ENCODE measurements around the gene AHNAK.
"Not testable (repeated sequence)": the region's sequence is repeated elsewhere in the genome, so short reads cannot be mapped to it uniquely, and the experiment has no call there.

Gene AHNAK, protein sequence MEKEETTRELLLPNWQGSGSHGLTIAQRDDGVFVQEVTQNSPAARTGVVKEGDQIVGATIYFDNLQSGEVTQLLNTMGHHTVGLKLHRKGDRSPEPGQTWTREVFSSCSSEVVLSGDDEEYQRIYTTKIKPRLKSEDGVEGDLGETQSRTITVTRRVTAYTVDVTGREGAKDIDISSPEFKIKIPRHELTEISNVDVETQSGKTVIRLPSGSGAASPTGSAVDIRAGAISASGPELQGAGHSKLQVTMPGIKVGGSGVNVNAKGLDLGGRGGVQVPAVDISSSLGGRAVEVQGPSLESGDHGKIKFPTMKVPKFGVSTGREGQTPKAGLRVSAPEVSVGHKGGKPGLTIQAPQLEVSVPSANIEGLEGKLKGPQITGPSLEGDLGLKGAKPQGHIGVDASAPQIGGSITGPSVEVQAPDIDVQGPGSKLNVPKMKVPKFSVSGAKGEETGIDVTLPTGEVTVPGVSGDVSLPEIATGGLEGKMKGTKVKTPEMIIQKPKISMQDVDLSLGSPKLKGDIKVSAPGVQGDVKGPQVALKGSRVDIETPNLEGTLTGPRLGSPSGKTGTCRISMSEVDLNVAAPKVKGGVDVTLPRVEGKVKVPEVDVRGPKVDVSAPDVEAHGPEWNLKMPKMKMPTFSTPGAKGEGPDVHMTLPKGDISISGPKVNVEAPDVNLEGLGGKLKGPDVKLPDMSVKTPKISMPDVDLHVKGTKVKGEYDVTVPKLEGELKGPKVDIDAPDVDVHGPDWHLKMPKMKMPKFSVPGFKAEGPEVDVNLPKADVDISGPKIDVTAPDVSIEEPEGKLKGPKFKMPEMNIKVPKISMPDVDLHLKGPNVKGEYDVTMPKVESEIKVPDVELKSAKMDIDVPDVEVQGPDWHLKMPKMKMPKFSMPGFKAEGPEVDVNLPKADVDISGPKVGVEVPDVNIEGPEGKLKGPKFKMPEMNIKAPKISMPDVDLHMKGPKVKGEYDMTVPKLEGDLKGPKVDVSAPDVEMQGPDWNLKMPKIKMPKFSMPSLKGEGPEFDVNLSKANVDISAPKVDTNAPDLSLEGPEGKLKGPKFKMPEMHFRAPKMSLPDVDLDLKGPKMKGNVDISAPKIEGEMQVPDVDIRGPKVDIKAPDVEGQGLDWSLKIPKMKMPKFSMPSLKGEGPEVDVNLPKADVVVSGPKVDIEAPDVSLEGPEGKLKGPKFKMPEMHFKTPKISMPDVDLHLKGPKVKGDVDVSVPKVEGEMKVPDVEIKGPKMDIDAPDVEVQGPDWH (N-terminal part only)

DNA sequence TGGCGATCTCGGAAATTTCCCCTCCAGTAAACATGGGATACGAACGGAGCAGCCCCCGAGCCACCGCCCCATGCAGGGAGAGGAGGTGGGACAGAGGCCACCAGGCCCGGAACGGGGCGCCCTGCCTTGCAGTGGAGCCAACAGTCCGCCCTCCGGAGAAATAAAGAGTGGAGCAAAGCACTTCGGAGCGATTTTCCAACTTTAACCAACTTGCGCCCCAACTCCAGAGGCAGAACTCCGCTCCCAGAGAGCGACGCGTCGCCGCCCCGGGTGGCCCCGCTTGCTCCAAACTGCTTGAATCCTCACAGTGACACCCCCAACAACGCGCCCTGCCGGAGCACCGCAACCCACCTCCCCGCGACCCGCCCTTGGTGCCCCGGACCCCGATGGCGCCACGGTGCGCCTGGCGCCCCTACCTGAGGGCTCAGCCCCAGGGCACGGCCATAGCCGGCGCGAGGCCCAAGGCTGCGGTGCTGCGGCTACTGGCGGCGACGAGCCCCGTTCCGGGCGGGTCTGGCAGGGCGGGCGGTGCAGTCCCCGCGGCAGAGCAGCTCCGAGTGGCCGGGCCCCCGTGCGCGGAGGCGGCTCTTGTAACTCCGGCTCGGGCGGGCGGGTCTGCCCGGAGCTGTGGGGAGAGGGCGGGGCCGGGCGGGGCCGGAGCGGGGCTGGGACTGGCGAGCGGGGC is at the start of gene AHNAK:
Gene AHNAK, minus strand, starts transcription at position 563 of the 685 bp plus-strand sequence. CDS start 10,708 bp downstream, outside the sequence.
- peak in 1 of 2 experiments; percentile 53 for DNase-seq

DNA sequence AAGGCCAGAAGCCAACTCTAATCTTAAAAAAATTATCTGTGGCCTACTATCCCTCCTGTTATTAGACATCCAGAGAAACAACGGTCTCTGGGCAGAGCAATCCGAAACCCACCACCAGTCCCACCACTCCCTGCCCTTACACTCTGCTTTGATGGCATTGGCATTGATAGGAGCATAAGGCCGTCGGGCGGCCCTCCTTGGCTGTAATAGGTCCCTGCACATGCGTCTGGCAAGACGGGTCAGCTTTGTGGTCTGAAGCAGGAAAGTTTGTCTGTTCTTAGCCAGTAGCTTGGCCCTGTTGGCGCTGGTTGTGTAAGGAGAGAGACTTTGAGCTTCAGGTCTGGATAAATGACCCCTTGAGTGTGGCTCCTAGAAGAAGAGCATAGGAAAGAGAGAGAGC is 48.5 kb upstream of the AHNAK start:
- no peak for DNase-seq

DNA sequence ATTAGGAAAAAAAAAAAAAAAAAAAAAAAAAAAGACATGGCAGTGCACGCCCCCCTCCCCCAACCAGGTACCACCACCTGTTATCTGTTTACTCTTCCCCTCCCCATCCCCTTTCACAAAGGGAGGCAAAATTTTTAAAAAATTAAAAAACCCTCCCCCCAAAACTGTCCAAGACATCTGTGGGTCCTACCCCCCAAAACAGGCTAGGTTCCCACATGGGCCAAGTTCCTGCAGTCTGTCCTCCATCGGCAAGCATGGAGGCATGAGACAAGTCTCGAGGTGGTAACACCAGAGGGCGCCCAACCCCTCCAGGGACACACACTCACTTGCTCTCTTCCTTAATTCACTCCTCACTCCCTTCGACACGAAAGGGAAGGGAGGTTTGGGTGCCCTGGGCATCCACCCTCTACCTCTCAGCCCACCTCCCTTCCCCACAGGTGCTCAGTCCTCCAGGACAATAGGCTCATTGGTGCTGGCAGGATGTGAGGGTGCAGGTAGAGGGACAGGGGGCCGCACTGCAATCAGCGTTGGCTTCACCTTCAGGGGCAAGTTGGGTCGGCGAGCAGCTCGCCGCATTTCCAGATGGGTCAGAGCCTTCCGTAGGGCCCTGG is 46.9 kb upstream of the AHNAK start:
- peak in 1 of 2 experiments; percentile 52 for DNase-seq

- no peak for DNase-seq
Measured at GRCh38 chr11:62592989-62593421, 46.4 kb upstream of the AHNAK start.

DNA sequence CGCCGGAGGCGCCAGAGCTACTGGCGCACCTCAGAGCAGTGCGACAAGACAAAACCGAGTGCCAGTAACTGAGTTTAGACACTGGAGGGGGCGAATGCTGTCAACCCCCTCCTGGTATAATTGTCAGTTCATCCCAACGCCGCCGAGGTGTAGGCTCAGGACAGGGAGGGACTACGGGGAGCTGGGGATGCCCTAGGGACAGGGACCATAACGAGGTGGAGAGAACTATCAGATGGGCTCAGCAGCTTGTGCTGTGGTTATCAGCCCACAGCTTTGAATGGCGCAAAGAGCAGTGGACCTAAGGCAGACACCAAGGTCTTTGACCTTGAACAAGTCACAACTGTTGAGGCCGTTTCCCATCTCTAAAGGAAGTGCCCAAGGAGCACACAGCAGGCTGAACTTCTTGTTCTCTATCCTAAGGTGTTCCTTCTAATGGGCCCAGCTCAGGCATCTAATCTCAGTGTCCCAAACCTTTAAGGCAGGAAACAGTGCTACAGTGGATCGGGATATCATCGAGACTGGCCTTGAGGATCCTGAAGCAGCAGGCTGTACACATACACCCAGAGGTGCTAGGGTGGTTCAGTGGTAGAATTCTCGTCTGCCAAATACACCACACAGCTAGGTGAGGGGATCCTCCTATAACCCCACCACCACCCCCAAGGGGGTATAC is 45.7 kb upstream of the AHNAK start:
- DNase-seq: no peak

DNA sequence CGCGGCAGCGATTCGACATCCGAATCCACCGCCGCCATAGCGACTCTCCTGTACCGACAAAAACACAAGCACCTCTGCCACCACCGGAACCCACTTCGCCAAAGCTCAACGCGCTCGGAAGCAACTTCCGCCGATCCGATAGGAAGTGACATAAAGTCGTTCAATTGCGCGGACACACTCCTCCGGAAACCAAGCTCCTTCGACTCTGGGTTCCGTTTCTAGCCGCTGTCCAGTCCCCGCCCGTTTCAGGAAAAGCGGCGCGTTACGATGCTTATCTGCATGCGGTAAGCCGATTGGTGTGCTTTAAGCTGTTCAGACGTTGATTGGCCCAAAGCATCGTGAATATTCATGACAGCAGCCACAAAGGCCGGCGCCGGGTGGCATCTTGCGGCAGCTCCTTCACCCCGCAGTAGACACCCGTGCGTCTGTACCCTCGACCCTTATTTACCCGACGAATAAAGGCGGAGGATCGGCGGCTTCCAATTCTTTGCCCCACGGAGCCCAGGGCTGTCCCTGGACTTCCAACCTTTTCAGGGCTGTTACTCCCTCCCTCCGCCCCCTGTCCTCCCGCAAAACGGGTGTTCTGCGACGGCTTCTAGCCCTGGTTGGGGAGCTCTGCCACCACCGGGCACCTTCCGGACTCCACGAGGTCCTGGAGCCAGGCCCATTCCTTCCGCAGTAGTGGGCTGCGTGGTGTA is 45.0 kb upstream of the AHNAK start, which contains the start of gene TUT1:
Gene TUT1, minus strand, starts transcription at position 76 of the 698 bp plus-strand sequence. Its CDS starts 38 bp downstream, at position 38.
- DNase-seq: peak; percentile 96 to 99

- peak in 1 of 2 experiments; percentile 31 for DNase-seq
Measured at GRCh38 chr11:62588966-62589637, 42.5 kb upstream of the AHNAK start.

DNA sequence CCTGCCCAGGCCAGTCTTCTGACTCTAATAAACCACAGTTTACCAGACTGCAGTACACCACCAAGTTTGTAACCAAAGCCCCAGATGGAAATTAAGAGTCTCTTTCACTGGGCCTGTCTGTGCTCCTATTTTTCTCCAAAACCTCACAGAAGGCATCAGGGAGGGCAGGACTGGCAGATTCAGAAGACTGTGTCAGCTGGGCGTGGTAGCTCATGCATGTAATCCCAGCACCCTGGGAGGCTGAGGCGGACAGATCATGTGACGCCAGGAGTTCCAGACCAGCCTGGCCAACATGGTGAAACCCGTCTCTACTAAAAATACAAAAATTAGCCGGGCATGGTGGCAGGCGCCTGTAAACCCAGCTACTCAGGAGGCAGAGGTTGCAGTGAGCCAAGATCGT is 38.8 kb upstream of the AHNAK start:
- not testable (repeated sequence) for DNase-seq

DNA sequence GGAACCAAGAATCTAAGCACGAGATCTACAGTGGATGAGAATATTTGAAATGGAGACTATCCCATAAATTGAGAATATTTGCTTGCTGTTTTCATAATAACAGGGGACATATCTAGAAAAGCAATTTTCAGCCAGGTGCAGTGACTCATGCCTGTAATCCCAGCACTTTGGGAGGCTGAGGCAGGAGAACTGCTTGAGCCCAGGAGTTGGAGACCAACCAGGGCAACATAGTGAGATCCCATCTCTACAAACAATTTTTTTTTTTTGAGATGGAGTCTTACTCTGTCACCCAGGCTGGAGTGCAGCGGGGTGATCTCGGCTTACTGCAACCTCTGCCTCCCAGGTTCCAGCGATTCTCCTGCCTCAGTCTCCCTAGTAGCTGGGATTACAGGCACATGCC is 35.1 kb upstream of the AHNAK start:
- DNase-seq: not testable (repeated sequence)

DNA sequence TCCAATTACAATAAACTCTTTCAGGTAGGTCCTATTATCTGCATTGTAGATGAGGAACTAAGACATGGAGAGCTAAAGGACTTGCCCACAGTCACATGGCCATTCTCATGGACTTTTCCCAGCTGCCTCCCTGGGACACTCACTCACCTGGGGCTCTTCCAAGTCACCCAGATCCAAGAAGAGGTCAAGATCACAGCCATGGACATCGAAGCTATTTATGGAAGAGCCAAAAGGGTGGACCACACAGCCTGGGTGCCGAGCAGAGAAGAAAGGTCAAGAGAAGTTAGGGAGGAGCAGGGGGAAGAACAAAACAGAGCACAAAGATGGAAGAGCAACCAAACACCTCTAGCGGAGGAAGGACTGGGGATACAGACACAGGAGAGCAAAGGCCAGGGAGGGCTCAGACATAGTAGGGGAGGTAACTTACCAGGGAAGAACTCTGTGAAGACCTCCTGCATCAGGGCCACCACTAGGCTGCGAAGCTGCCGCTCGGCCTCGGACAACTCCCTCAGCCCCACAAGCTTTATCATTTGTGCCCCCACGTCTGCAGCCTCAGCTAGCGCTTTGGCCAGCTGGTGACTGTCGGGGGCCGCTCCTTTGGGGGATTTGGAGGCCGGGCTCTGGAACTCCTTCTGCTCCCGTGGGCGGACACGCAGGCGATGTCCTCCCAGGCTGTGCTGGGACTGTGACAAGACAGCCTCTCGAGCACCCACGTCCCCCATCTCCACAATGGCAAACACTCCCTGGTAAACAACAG is 34.5 kb upstream of the AHNAK start:
- DNase-seq: no peak

DNA sequence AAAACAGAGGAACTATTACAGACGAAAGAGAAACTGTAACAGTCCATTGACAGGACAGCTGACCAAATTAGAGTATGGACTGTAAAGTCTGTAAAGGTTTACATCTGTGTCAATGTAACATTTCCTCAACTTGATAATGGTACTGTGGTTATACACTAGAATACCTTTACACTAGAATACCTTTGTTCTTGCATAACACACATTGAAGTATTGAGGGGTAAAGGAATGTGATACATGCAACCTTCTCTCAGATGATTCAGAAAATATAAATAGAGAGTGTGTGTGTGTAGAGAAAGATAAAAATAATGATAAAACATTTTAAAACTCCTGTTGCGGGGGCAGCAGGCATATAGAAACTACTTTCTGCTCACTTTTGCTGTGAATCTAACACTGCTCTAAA is 32.6 kb upstream of the AHNAK start:
- DNase-seq: no peak

DNA sequence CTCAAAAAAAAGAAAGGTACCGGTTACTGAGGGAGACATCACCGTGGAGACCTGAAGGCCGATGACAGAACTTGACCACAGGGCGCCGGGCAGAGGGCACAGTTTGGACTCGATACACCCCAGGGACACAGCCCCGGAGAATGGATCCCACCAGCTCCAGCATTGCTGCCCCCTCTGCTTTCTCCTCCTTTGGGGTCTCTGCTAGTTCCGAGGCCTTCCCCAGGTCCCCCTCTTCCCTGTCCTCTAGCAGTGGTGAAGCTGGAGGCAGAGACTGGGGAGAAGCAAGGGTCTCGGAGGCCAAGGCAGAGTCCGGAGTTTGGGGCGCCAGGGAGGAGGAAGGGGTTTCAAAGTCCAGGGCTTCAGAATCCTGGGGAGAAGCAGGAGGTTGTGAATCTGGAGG is 31.9 kb upstream of the AHNAK start:
- DNase-seq: no peak

DNA sequence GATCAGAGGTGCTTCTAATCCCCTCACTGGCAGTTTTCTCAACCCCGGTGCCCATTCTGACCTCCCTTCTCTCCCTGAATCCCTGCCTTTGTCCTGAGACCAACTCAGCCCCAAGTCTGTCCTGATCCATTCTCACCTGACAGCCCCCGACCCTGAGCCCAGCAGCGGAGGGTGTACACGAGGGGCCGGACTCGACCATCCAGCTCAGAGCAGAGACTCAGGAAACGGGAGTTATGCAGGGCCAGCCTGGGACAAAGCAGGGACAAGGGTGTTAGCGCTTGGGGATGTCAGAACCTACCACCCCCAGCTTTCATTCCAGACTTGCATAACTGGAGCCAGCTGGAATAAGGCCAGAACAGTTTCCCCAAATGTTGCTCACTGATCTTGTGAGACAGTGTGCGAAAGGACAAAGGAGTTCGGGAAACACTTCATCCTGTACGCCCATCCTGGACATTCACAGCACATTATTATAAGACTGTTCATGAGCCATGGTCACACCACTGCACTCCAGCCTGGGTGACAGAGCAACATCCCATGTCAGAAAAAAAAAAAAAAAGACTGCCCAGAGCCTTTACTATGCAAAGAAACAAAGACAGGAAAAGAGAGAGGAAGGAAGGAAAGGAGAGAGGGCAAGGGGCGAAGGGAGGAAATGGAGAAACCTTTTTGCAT is 30.6 kb upstream of the AHNAK start:
- DNase-seq: no peak

DNA sequence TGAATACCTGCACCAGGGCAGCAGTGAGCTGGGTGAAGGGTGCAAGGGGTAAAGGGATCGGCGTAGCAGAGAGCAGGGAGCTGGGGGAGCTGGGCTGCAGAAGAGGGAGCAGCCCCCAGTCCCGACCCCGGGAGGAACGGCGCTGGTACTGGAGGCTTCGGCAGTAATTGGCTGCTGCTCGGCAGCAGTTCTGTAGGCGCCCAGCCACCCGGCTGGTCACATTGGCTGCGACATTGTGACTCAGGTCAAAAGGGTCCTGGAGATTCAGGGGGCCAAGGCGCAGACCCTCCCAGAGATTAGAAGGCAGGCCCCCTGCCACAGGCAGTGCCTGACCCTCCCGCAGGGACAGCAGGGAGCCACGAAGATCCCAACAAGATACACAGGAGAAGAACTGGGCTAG is 29.2 kb upstream of the AHNAK start:
- no peak for DNase-seq

DNA sequence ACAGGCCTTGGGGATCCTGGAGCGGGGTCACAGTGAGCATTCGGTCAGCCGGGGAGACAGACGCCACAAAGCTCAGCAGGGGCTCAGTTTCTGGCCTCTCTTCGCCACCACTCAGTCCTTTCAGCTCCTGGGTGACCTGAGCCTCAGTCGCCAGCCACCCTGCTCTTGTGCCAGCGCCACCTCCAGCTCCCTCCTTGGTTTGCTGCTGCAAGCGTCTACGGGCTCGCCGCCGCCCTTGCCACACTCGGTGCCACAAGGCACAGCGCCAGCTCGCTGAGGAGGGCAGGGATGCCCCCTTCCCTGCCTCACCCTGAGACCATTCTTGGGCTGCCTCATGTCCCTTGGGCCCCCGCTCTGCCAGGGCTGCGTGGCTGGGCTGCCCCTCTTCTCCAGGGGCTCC is 28.6 kb upstream of the AHNAK start:
- peak in 1 of 2 experiments; percentile 36 for DNase-seq

DNA sequence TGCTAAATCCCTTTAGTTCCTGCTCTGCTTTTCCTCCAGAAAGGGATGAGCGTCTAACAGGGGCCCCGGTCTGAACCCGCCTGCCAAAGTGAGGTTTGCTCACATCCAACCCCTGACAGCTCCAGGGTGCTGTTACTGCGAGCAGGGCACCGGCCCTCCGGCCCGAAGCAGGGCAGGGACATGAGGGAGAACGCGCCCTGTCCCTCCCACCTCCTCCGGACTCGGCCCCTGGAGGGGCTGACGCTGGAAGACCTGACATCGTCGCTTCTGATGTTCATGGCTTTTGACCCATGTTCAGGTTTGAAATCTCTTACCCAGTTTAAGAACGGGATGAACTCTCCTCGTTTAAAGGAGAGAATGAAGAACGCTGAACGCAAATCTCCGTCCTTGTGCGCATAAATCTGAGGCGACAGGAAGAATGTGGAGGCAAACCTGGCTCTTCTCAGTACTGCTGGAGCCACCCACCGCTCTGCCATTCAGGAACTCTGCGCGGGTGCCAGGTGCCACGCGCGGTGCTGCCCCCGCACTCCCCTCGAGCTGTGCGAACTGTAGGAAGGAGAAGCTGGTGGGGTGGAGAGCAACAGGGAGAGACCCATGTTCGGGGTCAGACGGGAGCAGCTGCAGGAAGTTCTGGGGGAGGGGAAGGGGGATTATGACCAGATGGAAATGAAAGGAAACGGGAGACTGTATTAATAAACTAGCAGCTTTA is 27.9 kb upstream of the AHNAK start:
- no peak for DNase-seq

DNA sequence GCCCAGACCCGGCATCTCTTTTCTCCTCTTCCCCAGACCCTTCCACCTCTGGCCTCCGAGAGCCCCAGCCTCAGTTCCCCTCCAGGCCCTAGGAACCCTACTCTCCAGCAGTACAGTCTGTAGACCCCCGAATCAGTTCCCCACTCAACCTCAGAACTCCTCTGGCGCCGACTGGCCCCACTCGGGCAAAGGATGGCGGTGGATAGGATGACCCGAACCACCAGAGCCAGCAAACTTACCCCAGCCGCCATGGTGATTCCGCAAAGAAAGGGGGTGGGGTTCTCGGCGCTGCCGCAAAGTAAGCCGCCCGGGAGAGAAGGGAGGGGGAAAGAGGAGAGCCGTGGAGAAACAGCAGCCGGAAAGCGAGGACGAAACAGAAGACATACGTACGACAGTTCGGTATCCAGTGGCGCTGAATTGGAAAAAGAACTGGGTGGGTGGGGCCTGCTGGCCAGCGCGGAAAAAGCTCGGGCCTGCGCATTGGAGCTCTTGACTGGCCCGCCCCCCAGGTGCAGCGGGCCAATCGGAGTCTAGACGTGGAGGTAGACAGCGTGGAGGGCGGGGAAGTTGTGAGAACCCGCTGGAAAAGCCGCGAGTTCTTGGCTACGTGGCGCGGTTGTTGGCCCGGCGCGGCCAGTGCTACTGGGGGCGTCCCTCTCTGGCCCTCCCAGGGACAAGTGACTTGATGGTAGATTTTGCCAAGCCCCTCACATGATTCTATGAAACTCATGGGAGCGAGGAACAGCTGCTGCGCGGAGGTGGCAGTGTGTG is 27.2 kb upstream of the AHNAK start, which contains the start of gene EEF1G:
Gene EEF1G, minus strand, starts transcription at position 300 of the 771 bp plus-strand sequence. Its CDS starts 49 bp downstream, at position 251.
- peak; percentile 97 to 99 for DNase-seq
